Measurements from ENCODE around the gene GZMA.

DNA sequence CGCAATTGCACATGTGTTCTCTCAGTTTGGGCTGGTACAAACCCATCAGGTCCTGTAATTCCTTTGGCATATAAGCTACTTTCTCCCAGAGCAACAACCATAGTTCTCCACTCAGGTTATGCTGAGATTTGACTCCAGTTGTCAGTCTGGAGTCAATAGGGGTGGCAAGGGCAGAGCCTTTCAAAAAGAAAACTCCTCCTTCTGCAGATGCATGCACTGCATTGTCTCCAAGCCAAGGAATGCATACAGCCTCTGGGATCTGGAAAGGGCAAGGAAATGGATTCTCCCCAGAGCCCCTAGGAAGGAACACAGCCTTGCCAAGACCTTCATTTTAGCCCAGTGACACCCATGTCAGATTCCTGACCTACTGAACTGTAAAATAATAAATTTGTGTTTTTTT, 31.0 kb upstream of the GZMA start:
- no peak for TF ChIP-seq EZH2 (IDR thresholded peaks at IDR 0.05; ENCODE audit: borderline replicate concordance)
- TF ChIP-seq, protein P1, sequence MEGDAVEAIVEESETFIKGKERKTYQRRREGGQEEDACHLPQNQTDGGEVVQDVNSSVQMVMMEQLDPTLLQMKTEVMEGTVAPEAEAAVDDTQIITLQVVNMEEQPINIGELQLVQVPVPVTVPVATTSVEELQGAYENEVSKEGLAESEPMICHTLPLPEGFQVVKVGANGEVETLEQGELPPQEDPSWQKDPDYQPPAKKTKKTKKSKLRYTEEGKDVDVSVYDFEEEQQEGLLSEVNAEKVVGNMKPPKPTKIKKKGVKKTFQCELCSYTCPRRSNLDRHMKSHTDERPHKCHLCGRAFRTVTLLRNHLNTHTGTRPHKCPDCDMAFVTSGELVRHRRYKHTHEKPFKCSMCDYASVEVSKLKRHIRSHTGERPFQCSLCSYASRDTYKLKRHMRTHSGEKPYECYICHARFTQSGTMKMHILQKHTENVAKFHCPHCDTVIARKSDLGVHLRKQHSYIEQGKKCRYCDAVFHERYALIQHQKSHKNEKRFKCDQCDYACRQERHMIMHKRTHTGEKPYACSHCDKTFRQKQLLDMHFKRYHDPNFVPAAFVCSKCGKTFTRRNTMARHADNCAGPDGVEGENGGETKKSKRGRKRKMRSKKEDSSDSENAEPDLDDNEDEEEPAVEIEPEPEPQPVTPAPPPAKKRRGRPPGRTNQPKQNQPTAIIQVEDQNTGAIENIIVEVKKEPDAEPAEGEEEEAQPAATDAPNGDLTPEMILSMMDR (IDR thresholded peaks at IDR 0.05; ENCODE audit: poor library complexity): no peak

All from hepatocyte (in vitro differentiated cells).